Ishikawa (cell line): ENCODE results near the gene ITGA6.

ENCODE experiments used
- CEBPB ChIP-seq: IDR thresholded peaks from 2 replicates; pipeline ENCODE4 v1.6.1; 2012
- CREB1 ChIP-seq: IDR thresholded peaks from 2 replicates; pipeline ENCODE4 v1.6.1; 2012; ENCODE audit warnings: low read depth
- EGR1 ChIP-seq: IDR thresholded peaks from 2 replicates; pipeline ENCODE4 v1.6.1; 2012
- EP300 ChIP-seq: IDR thresholded peaks from 2 replicates; pipeline ENCODE4 v1.6.1; 2012; ENCODE audit warnings: borderline replicate concordance
- FOXM1 ChIP-seq: IDR thresholded peaks from 2 replicates; pipeline ENCODE4 v1.6.1; 2012; ENCODE audit warnings: low read depth, borderline replicate concordance
- MAX ChIP-seq: IDR thresholded peaks from 2 replicates; pipeline ENCODE4 v1.6.1; 2012
- NFIC ChIP-seq: IDR thresholded peaks from 2 replicates; pipeline ENCODE4 v1.6.1; 2012
- RAD21 ChIP-seq: IDR thresholded peaks from 2 replicates; pipeline ENCODE4 v1.6.1; 2012; ENCODE audit warnings: low read depth
- TAF1 ChIP-seq: IDR thresholded peaks from 2 replicates; pipeline ENCODE4 v1.6.1; 2012; ENCODE audit warnings: low read depth, mild to moderate bottlenecking
- TCF12 ChIP-seq: IDR thresholded peaks from 2 replicates; pipeline ENCODE4 v1.6.1; 2012; ENCODE audit warnings: low read depth
- TEAD4 ChIP-seq: IDR thresholded peaks from 2 replicates; pipeline ENCODE4 v1.6.1; 2012
- USF1 ChIP-seq: IDR thresholded peaks from 2 replicates; pipeline ENCODE4 v1.6.1; 2012
- YY1 ChIP-seq: IDR thresholded peaks from 2 replicates; pipeline ENCODE4 v1.6.1; 2012; ENCODE audit warnings: low read depth
- ZBTB7A ChIP-seq: IDR thresholded peaks from 2 replicates; pipeline ENCODE4 v1.6.1; 2012; ENCODE audit warnings: low read depth
- TF ChIP-seq, protein P1 (sequence below): IDR thresholded peaks from 2 replicates; pipeline ENCODE4 v1.6.1; 2012; ENCODE audit warnings: low read depth, mild to moderate bottlenecking

Gene ITGA6

GRCh38 chr2:172439911-172440310 is 12.5 kb downstream of the ITGA6 start:
- TF ChIP-seq YY1 = no peak
- TF ChIP-seq TCF12 = no peak
- TF ChIP-seq EGR1 = no peak
- no peak for TF ChIP-seq CREB1
- TF ChIP-seq USF1 = no peak
- no peak for TF ChIP-seq MAX
- no peak for TF ChIP-seq NFIC
- no peak for TF ChIP-seq TAF1
- no peak for TF ChIP-seq FOXM1
- no peak for TF ChIP-seq ZBTB7A
- no peak for TF ChIP-seq TEAD4
- TF ChIP-seq, protein P1, sequence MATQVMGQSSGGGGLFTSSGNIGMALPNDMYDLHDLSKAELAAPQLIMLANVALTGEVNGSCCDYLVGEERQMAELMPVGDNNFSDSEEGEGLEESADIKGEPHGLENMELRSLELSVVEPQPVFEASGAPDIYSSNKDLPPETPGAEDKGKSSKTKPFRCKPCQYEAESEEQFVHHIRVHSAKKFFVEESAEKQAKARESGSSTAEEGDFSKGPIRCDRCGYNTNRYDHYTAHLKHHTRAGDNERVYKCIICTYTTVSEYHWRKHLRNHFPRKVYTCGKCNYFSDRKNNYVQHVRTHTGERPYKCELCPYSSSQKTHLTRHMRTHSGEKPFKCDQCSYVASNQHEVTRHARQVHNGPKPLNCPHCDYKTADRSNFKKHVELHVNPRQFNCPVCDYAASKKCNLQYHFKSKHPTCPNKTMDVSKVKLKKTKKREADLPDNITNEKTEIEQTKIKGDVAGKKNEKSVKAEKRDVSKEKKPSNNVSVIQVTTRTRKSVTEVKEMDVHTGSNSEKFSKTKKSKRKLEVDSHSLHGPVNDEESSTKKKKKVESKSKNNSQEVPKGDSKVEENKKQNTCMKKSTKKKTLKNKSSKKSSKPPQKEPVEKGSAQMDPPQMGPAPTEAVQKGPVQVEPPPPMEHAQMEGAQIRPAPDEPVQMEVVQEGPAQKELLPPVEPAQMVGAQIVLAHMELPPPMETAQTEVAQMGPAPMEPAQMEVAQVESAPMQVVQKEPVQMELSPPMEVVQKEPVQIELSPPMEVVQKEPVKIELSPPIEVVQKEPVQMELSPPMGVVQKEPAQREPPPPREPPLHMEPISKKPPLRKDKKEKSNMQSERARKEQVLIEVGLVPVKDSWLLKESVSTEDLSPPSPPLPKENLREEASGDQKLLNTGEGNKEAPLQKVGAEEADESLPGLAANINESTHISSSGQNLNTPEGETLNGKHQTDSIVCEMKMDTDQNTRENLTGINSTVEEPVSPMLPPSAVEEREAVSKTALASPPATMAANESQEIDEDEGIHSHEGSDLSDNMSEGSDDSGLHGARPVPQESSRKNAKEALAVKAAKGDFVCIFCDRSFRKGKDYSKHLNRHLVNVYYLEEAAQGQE = no peak
- no peak for TF ChIP-seq EP300
- TF ChIP-seq CEBPB = no peak
- no peak for TF ChIP-seq RAD21

DNA sequence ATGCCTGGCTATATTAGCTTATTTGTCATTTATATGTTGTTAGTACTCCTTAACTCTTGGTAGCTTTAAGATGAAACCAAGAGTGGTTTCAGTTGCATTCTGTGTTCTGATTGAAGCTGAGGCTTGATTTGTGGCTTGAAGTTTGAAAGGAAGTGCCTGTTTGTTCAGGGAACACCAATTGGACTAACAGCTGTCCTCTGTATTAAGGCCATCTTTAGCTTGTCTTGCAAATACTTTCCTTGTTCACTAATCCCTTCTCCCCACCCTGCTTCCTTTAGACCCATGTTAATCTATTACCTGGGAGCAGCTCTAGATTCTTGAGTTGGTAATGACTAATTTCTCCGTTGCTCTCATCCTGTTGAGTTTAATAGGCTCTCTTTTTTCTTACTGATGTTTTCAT is 13.4 kb downstream of the ITGA6 start:
- no peak for TF ChIP-seq TAF1
- TF ChIP-seq NFIC = no peak
- TF ChIP-seq TEAD4 = no peak
- no peak for TF ChIP-seq ZBTB7A
- no peak for TF ChIP-seq USF1
- no peak for TF ChIP-seq FOXM1
- no peak for TF ChIP-seq EP300

DNA sequence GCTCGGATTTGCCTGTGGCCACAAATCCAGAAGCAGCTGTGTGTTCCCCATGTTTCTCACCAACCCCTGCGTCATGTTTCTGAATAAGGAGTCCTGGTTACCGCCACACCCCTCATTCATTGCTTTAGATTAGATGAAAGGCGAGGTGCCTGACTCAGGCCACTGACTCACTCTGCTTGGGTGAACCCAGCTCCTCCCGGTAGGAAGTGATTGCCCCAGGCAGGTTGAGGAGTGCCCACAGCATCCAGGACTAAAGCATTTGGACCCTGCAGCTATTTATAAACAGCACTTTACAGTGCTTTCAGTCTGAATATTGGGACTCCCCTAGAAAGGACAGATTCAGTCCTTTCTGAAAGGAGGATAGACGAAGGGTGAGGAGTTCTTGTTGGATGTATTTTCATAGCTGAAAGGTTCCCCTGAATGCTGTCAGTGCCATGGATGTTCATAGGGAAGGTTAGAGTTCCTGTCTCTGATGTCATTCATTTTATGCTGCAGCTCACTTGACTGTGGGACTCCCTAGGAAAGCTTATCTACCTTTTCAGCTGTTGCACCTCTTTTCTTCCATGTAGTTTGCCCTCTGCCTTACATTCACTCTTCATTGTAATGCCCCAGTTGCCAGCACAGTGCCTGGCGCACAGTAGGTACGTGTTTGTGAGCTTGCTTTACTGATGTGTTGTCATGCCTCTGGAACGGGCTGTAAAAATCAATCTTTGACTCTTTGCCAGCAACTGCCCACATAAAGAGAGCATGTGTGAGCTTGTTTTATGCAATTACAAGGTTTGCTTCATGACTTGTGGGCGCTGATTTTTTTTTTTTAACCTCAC is 14.9 kb downstream of the ITGA6 start:
- TF ChIP-seq MAX (no peak), TCF12 (0 out of 2 replicates have a peak, but pooled peaks have one; percentile 30), EP300 (peak; percentile 22; the same call in 1 of the 2 replicates)

GRCh38 chr2:172445851-172446250 is 18.5 kb downstream of the ITGA6 start:
- TF ChIP-seq CREB1 (no peak), TEAD4 (no peak), EGR1 (no peak), ZBTB7A (no peak), USF1 (no peak), CEBPB (no peak), TCF12 (no peak), MAX (no peak), RAD21 (no peak), TAF1 (no peak), FOXM1 (no peak), EP300 (no peak), YY1 (no peak), NFIC (no peak)
- TF ChIP-seq, protein P1 = no peak

- no peak for TF ChIP-seq EGR1
- no peak for TF ChIP-seq EP300
- TF ChIP-seq TCF12 = no peak
- TF ChIP-seq NFIC = no peak
- TF ChIP-seq TEAD4 = no peak
- TF ChIP-seq USF1 = no peak
- TF ChIP-seq, protein P1 = no peak
- no peak for TF ChIP-seq YY1
- no peak for TF ChIP-seq CEBPB
- TF ChIP-seq MAX = no peak
- no peak for TF ChIP-seq TAF1
- no peak for TF ChIP-seq ZBTB7A
- no peak for TF ChIP-seq RAD21
- no peak for TF ChIP-seq FOXM1
- no peak for TF ChIP-seq CREB1
These were observed 19.2 kb downstream of the ITGA6 start for GRCh38 chr2:172446474-172447063.
